HepG2 (cell line): ENCODE measurements around the gene TFF1. TPM values are rescaled to one million over a fixed set of nuclear protein-coding genes. Genes with fewer than 3 reads are reported as not detected.

ENCODE experiments used
- HNRNPL ChIP-seq: fragments of 200-400 bp; formaldehyde crosslinking; IDR thresholded peaks from 2 replicates; pipeline ENCODE4 v1.6.1; 2017; ENCODE audit warnings: mild to moderate bottlenecking, low read depth, low read length
- NR2F1 ChIP-seq, 2 experiments: fragments of 450-650 bp in 1 of 2; formaldehyde crosslinking in 1 of 2; IDR thresholded peaks; 2 replicates each; pipeline versions ENCODE4 v1.5.0 to v1.6.1; 2016 to 2020; ENCODE audit warnings: mild to moderate bottlenecking in 1 of 2, missing compliant biosample characterization in 1 of 2, missing genetic modification reagents in 1 of 2, moderate library complexity in 1 of 2
- NR2F6 ChIP-seq, 2 experiments: IDR thresholded peaks; 2 replicates each; pipeline ENCODE4 v1.6.1; 2016; ENCODE audit warnings: antibody characterized with exemption in 1 of 2, mild to moderate bottlenecking in 1 of 2
- PAXIP1 ChIP-seq: sonication (generic); formaldehyde crosslinking; conservative IDR thresholded peaks from 2 replicates; pipeline ENCODE4 v1.4.0; 2020; ENCODE audit warnings: mild to moderate bottlenecking, missing genetic modification reagents, moderate library complexity
- SP5 ChIP-seq: IDR thresholded peaks from 2 replicates; pipeline ENCODE4 v1.6.1; 2016; ENCODE audit warnings: low read depth, borderline replicate concordance
- TEAD2 ChIP-seq: sonication (generic); formaldehyde crosslinking; IDR thresholded peaks from 2 replicates; pipeline ENCODE4 v1.9.0; 2021; ENCODE audit warnings: missing genetic modification reagents
- ZFY ChIP-seq: sonication (generic); formaldehyde crosslinking; IDR thresholded peaks from 2 replicates; pipeline ENCODE4 v1.4.0; 2020; ENCODE audit warnings: missing genetic modification reagents
- ZNF318 ChIP-seq: sonication (generic); formaldehyde crosslinking; IDR thresholded peaks from 2 replicates; pipeline ENCODE4 v1.4.0; 2020; ENCODE audit warnings: mild to moderate bottlenecking, missing genetic modification reagents
- ZNF629 ChIP-seq: sonication (generic); formaldehyde crosslinking; conservative IDR thresholded peaks from 2 replicates; pipeline ENCODE4 v1.5.0; 2020; ENCODE audit warnings: missing genetic modification reagents
- ZNF644 ChIP-seq: IDR thresholded peaks from 2 replicates; pipeline ENCODE4 v1.6.1; 2016; ENCODE audit warnings: low read depth
- ZNF883 ChIP-seq: sonication (generic); formaldehyde crosslinking; IDR thresholded peaks from 2 replicates; pipeline ENCODE4 v1.5.1; 2020; ENCODE audit warnings: mild to moderate bottlenecking, missing genetic modification reagents; ENCODE audit errors: not compliant biosample characterization
- polyA plus RNA-seq, 8 experiments: library from polyadenylated mRNA; depleted of rRNA in 3 of 8; stranded (reverse) in 7 of 8; unstranded in 1 of 8; fragments of >200 nt; fragmentation: Illumina TruSeq in 4 of 8; extraction: Trizol in 4 of 8; gene quantifications; 2 replicates each; pipeline versions ENCODE4 v1.2.1 to v1.2.3, GENCODE V29; 2011 to 2016; ENCODE audit warnings: low read depth in 4 of 8, missing spikeins in 1 of 8, mixed read lengths in 1 of 8; ENCODE audit not compliant: insufficient read depth in 1 of 8
- total RNA-seq, 5 experiments: library from RNA; depleted of rRNA; stranded (reverse); fragments of >200 nt; fragmentation: Illumina TruSeq; extraction: Trizol; gene quantifications; 2 replicates each; pipeline ENCODE4 v1.2.3, GENCODE V29; 2016; ENCODE audit warnings: low read depth in 1 of 5
- TF ChIP-seq, protein P1 (sequence below): sonication (generic); formaldehyde crosslinking; IDR thresholded peaks from 2 replicates; pipeline ENCODE4 v1.4.0; 2020; ENCODE audit warnings: missing genetic modification reagents, borderline replicate concordance

The TFF1 gene
- total and polyA plus RNA-seq, 2 of the 13 experiments (the other 11 are each of a cell fraction or from before 2014, with no cell fraction given): 0.24 to 19.4 TPM

- peak; percentile 48; the same call in 1 of the 2 replicates for TF ChIP-seq PAXIP1 (CRISPR knock-in tag)
- TF ChIP-seq TEAD2: no peak
- TF ChIP-seq, protein P1, sequence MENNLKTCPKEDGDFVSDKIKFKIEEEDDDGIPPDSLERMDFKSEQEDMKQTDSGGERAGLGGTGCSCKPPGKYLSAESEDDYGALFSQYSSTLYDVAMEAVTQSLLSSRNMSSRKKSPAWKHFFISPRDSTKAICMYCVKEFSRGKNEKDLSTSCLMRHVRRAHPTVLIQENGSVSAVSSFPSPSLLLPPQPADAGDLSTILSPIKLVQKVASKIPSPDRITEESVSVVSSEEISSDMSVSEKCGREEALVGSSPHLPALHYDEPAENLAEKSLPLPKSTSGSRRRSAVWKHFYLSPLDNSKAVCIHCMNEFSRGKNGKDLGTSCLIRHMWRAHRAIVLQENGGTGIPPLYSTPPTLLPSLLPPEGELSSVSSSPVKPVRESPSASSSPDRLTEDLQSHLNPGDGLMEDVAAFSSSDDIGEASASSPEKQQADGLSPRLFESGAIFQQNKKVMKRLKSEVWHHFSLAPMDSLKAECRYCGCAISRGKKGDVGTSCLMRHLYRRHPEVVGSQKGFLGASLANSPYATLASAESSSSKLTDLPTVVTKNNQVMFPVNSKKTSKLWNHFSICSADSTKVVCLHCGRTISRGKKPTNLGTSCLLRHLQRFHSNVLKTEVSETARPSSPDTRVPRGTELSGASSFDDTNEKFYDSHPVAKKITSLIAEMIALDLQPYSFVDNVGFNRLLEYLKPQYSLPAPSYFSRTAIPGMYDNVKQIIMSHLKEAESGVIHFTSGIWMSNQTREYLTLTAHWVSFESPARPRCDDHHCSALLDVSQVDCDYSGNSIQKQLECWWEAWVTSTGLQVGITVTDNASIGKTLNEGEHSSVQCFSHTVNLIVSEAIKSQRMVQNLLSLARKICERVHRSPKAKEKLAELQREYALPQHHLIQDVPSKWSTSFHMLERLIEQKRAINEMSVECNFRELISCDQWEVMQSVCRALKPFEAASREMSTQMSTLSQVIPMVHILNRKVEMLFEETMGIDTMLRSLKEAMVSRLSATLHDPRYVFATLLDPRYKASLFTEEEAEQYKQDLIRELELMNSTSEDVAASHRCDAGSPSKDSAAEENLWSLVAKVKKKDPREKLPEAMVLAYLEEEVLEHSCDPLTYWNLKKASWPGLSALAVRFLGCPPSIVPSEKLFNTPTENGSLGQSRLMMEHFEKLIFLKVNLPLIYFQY (CRISPR knock-in tag): no peak
- 0 out of 2 replicates have a peak, but pooled peaks have one; percentile 21 for TF ChIP-seq SP5 (CRISPR knock-in tag)
- peak; percentile 94 for TF ChIP-seq ZNF629 (CRISPR knock-in tag)
- 0 out of 2 replicates have a peak, but pooled peaks have one; percentile 23 for TF ChIP-seq HNRNPL
- TF ChIP-seq NR2F1 (CRISPR knock-in tag; IDR thresholded peaks at IDR 0.05): no peak
- peak; percentile 35; the same call in 1 of the 2 replicates for TF ChIP-seq ZFY
- no peak for TF ChIP-seq ZNF318
- TF ChIP-seq ZNF883 (CRISPR knock-in tag): no peak
- TF ChIP-seq NR2F6 (IDR thresholded peaks at IDR 0.05): peak; percentile 45; the same call in 1 of the 2 replicates
- TF ChIP-seq NR2F6 (CRISPR knock-in tag; IDR thresholded peaks at IDR 0.05): 0 out of 2 replicates have a peak, but pooled peaks have one; percentile 22
- TF ChIP-seq ZNF644 (CRISPR knock-in tag): peak; percentile 16; the same call in 1 of the 2 replicates
Observed at GRCh38 chr21:42388740-42389448, 22.6 kb upstream of the TFF1 start (continued).
